Testis (tissue), 2 donors: ENCODE data around the gene PMS2.
"Not testable (repeated sequence)": the region's sequence is repeated elsewhere in the genome, so short reads cannot be mapped to it uniquely, and the experiment has no call there.

Experiments used
- POLR2A ChIP-seq: fragments of 450-650 bp; IDR thresholded peaks from one replicate; pipeline ENCODE4 v1.6.1; 2017; ENCODE audit warnings: antibody characterized with exemption, mild to moderate bottlenecking, moderate library complexity
- TF ChIP-seq, protein P1 (sequence below), 3 experiments: fragments of 450-650 bp in 2 of 3; fragments of 200-600 bp in 1 of 3; sonication (generic) in 1 of 3; IDR thresholded peaks; one replicate each; pipeline ENCODE4 v1.5.1; 2016 to 2019; ENCODE audit warnings: antibody characterized with exemption in 3 of 3, mild to moderate bottlenecking in 2 of 3, moderate library complexity in 1 of 3

DNA sequence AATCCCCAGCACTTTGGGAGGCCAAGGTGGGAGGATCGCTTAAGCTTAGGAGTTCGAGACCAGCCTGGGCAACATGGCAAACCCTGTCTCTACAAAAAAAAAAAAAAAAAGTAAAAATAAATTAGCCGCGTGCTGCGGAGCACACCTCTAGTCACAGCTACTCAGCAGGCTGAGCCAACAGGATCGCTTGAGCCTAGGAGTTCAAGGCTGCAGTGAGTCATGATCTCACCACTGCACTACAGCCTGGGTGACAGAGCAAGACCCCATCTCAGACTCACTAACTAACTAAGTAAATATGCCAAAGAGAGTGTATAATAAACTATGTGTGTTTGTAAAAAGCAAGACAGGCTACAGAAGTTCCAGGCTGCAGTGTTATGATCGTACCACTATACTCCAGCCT is 45.0 kb downstream of the PMS2 start:
- TF ChIP-seq, protein P1, sequence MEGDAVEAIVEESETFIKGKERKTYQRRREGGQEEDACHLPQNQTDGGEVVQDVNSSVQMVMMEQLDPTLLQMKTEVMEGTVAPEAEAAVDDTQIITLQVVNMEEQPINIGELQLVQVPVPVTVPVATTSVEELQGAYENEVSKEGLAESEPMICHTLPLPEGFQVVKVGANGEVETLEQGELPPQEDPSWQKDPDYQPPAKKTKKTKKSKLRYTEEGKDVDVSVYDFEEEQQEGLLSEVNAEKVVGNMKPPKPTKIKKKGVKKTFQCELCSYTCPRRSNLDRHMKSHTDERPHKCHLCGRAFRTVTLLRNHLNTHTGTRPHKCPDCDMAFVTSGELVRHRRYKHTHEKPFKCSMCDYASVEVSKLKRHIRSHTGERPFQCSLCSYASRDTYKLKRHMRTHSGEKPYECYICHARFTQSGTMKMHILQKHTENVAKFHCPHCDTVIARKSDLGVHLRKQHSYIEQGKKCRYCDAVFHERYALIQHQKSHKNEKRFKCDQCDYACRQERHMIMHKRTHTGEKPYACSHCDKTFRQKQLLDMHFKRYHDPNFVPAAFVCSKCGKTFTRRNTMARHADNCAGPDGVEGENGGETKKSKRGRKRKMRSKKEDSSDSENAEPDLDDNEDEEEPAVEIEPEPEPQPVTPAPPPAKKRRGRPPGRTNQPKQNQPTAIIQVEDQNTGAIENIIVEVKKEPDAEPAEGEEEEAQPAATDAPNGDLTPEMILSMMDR (IDR thresholded peaks at IDR 0.05) = not testable (repeated sequence)
- not testable (repeated sequence) for TF ChIP-seq POLR2A
